A673 (cell line): ENCODE measurements around the gene ATP6V1F. TPM values are rescaled to one million over a fixed set of nuclear protein-coding genes. Genes with fewer than 3 reads are reported as not detected.

Source experiments
- BruUV-seq: library from RNA; stranded (reverse); fragments of 400-500 nt; replicated peaks from 2 replicates; lab custom pipeline; 2021; lab: Mats Ljungman, UMichigan
- CTCF ChIA-PET: fragments of 300-600 bp; sonication (Branson Sonifier 250); formaldehyde crosslinking; loops from one replicate; lab custom pipeline; 2022; ENCODE audit warnings: antibody characterized with exemption; lab: Charles Lee
- POLR2A ChIA-PET: fragments of 300-600 bp; sonication (Branson Sonifier 250); formaldehyde crosslinking; loops from one replicate; lab custom pipeline; 2022; ENCODE audit warnings: antibody characterized with exemption; ENCODE audit not compliant: low non-redundant PET; lab: Charles Lee
- DNase-seq: peaks from one replicate; pipeline ENCODE4 v3.0.0-alpha.2; 2015; ENCODE audit warnings: low spot score
- H3K27ac ChIP-seq: fragments of 200-600 bp; sonication (generic); 2 replicates; pipeline ENCODE4 v1.5.1; 2016; ENCODE audit warnings: mixed run types, low read depth, mild to moderate bottlenecking, mixed read lengths, antibody characterized with exemption, low read length; ENCODE audit not compliant: poor library complexity, severe bottlenecking
- H3K27me3 ChIP-seq: fragments of 200-600 bp; sonication (generic); replicated peaks from 2 replicates; pipeline ENCODE4 v1.6.1; 2017; ENCODE audit warnings: mixed run types, low read depth, mild to moderate bottlenecking, mixed read lengths, antibody characterized with exemption, low read length; ENCODE audit not compliant: insufficient read depth, poor library complexity
- H3K36me3 ChIP-seq: fragments of 200-600 bp; sonication (generic); 2 replicates; pipeline ENCODE4 v1.6.1; 2016; ENCODE audit warnings: mixed run types, mild to moderate bottlenecking, mixed read lengths, antibody characterized with exemption, low read length; ENCODE audit not compliant: insufficient read depth, poor library complexity, severe bottlenecking
- H3K4me1 ChIP-seq: fragments of 200-600 bp; sonication (generic); 2 replicates; pipeline ENCODE4 v1.6.1; 2017; ENCODE audit warnings: mixed run types, mild to moderate bottlenecking, mixed read lengths, antibody characterized with exemption, low read length; ENCODE audit not compliant: insufficient read depth, poor library complexity, severe bottlenecking
- H3K4me3 ChIP-seq: fragments of 200-600 bp; sonication (generic); 2 replicates; pipeline ENCODE4 v1.5.1; 2016; ENCODE audit warnings: low read depth, mixed run types, mild to moderate bottlenecking, mixed read lengths, low read length; ENCODE audit not compliant: poor library complexity, severe bottlenecking
- H3K9me3 ChIP-seq: fragments of 200-600 bp; sonication (generic); 2 replicates; pipeline ENCODE4 v1.6.1; 2016; ENCODE audit warnings: mixed run types, low read depth, mild to moderate bottlenecking, mixed read lengths, antibody characterized with exemption, low read length; ENCODE audit not compliant: poor library complexity, severe bottlenecking
- CTCF ChIP-seq: fragments of 300-800, 200-600 bp; sonication (generic); conservative IDR thresholded peaks from 2 replicates; pipeline ENCODE4 v1.5.1; 2017; ENCODE audit warnings: low read depth, mild to moderate bottlenecking, antibody characterized with exemption, low read length, moderate library complexity, mixed read lengths
- EZH2 ChIP-seq: fragments of 200-600 bp; sonication (generic); IDR thresholded peaks from 2 replicates; pipeline ENCODE4 v1.6.1; 2017; ENCODE audit warnings: borderline replicate concordance, low read depth, mild to moderate bottlenecking, mixed read lengths, antibody characterized with exemption, low read length; ENCODE audit not compliant: poor library complexity, severe bottlenecking
- intact Hi-C: fragments of 100-400 bp; cut with micrococcal nuclease; formaldehyde crosslinking; loops from one replicate; pipeline ENCODE4 v1.10.0; 2022; ENCODE audit not compliant: unreplicated experiment
- total RNA-seq: library from RNA; stranded (reverse); gene quantifications from 2 replicates; pipeline ENCODE4 v1.2.3, GENCODE V29; 2021

ATP6V1F gene
- total RNA-seq, 1 experiment from 2014 or later: 148 TPM

GRCh38 chr7:128895320-128895719 lies 32.7 kb downstream of the ATP6V1F start:
- ChIA-PET POLR2A (no interaction called here), CTCF (no interaction called here)
- Histone ChIP-seq H3K4me3 (no peak overlapping the region), H3K36me3 (no peaks in the 10 kb centered on the region), H3K27me3 (peaks cover 7% of the 10 kb centered on the region), H3K4me1 (no peaks in the 10 kb centered on the region), H3K27ac (no peak overlapping the region), H3K9me3 (peaks cover 6% of the 10 kb centered on the region)
- no TSS peak for BruUV-seq
- TF ChIP-seq CTCF (no peak), EZH2 (no peak)
- intact Hi-C loops: no loop called here
- no peak for DNase-seq

- H3K4me3 ChIP-seq: no peak overlapping the region
- no peaks in the 10 kb centered on the region for H3K36me3 ChIP-seq
- intact Hi-C loops: no loop called here
- DNase-seq: no peak
- H3K9me3 ChIP-seq: peaks cover 6% of the 10 kb centered on the region
- BruUV-seq: no TSS peak
- no peaks in the 10 kb centered on the region for H3K27me3 ChIP-seq
- ChIA-PET POLR2A (no interaction called here), CTCF (no interaction called here)
- H3K4me1 ChIP-seq: no peaks in the 10 kb centered on the region
- no peak overlapping the region for H3K27ac ChIP-seq
- no peak for TF ChIP-seq CTCF
- no peak for TF ChIP-seq EZH2
These were observed 36.7 kb downstream of the ATP6V1F start for GRCh38 chr7:128899392-128899791.

- intact Hi-C loops: no loop called here
- Histone ChIP-seq H3K36me3 (no peaks in the 10 kb centered on the region), H3K27me3 (no peaks in the 10 kb centered on the region), H3K4me3 (no peak overlapping the region), H3K27ac (no peak overlapping the region), H3K4me1 (no peaks in the 10 kb centered on the region), H3K9me3 (peaks cover 6% of the 10 kb centered on the region)
- no peak for DNase-seq
- TF ChIP-seq EZH2 (no peak), CTCF (no peak)
- ChIA-PET CTCF (no interaction called here), POLR2A (no interaction called here)
- BruUV-seq: no TSS peak
These were observed 37.6 kb downstream of the ATP6V1F start for GRCh38 chr7:128900237-128900636.
